GM19099 (cell line): ENCODE results near the gene MRPS10.

Experiments used
- POLR2A ChIP-seq: IDR thresholded peaks from 3 replicates; pipeline ENCODE4 v1.6.1; 2011; ENCODE audit warnings: low read depth; ENCODE audit not compliant: insufficient read length; ENCODE audit errors: extremely low read depth

The MRPS10 gene

GRCh38 chr6:42251500-42251899 lies 33.8 kb upstream of the MRPS10 start:
- no peak for TF ChIP-seq POLR2A

- TF ChIP-seq POLR2A: no peak
Measured at GRCh38 chr6:42250274-42250931, 32.7 kb upstream of the MRPS10 start.

DNA sequence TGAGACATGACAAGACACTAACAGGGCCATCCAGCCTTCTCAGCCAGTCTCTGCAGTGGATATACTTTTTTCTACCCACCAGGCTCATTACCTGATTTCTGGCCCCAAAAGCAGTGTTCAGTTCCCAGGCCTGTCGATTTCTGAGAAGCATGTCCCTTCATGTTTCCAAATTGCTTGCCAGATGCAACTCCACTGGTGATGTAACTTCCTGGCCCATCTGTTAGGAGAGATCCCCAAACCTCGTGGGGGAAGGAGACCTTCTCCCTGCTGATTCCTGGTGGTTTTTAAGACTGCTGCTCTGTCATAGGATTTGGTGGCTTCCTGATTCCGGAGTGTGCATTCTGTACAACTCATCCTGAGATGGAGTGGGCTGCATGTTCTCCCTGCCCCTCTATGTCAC lies 31.6 kb upstream of the MRPS10 start:
- TF ChIP-seq POLR2A: no peak

- no peak for TF ChIP-seq POLR2A
Measured at GRCh38 chr6:42243046-42243445, 25.4 kb upstream of the MRPS10 start.

DNA sequence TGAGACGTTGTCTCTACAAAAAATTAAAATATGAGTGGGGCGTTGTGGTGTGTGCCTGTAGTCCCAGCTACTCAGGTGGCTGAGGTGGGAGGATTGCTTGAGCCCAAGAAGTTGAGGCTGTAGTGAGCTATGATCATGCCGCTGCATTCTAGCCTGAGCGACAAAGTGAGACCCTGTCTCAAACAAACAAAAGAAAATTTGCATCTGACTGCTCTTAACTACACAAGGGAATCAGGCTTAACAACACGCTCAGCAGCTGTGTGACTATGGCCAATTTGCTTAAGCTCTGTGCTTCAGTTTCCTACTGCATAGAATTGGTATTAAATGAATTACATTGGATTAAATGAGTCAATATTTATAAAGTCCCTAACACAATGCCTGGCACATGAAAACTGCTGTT lies 24.3 kb upstream of the MRPS10 start:
- no peak for TF ChIP-seq POLR2A

DNA sequence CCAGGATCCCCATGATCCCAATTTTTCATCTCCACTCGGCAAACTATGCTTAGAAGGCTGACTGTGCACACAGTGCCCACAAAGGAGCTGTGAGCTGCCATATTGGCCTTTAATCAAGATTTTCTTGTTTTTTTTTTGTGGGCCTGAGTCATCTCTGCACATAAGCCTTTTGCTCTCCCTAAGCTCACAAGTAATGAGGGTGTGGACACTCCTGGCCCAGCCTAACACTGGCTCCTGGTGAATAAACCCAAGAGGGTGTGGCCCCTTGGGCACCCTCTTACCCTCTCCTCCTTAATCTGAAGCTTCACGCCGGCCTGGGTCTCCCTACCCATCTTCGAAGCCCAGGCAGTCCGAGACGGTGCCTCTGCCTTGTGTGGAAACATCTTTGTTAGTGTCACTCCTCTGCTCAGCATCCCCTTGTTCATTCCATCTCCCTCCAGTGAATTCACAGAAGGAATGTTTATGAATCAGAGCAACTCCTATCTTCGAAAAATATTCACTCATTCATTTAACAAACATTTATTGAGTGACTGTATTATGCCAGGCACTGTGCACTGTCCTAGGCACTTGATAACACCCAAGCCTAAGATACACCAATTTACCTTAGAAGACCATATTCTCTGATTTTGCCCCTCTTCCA lies 22.2 kb upstream of the MRPS10 start:
- no peak for TF ChIP-seq POLR2A

DNA sequence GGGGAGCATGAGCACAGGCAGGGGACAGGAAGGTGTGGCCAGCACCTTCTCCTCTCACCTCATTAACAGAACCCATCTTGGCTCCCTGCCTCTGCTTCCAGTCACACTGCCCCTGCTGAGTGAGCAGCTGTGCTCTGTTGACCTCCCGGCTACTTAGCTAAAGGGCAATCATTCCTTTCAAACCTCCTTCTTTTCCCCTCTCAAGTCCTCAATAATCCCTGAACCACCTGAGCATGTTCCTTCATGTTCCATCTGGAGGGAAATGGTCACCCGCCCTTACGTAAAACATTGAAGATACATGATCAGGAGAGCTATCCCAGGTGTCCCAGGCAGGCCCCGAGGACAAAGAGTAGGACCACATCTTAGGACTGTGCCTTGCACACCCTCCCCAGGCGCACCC lies 21.7 kb upstream of the MRPS10 start:
- no peak for TF ChIP-seq POLR2A

DNA sequence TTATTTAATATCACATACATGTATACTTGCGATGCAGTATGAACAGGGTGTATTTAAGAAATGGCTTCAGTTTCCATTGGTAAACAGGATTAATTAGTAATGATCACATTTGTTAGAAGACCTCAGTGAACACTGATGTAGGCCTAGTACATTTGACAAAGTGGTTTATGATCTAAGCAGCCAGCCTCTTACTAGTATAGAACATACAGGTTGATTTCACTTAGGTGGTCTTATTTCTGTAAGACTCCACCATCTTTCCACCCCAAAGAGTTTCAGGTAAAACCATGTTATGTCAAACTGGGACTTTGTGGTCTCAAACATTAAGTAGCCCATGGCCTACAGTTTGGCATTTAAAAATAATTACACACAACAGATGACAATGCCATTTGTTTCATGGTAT lies 20.2 kb upstream of the MRPS10 start:
- TF ChIP-seq POLR2A: no peak

DNA sequence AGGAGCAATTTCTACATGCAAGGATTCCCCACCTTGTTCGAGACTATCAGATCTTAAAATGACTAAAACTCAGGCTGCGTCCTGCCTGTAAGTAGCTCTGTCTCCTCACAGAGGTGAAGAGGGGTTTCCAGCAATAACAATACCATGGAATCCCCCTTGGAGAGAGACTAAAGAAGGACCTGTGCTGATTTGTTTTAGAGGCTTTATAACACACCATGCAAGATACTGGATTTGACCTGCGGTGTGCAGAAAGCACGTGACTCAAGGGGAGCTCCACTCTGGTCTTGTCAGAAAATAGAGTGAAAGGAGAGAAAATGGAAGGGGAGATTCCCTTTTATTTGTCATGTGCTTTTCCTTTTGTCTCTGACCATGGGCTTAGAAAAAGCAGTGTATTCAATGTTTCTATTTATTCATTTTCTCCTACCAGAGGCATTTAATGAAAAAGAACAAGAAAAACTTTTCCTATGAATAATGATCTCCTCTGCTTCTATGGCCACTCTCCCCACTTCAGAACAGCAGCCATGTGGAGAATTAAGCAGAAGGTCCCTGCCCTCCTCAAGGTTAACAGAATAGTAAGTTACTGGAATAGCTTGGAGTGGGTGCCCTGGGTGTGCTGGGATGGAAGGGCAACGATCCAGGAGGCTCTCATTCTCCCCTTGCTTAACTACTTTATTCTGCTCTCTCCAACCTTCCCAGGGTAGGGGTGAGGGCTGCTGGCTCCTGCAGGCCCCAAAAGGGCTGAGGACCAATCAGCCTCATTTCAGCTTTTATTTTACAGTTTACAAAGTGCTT lies 19.2 kb upstream of the MRPS10 start:
- TF ChIP-seq POLR2A: no peak

- TF ChIP-seq POLR2A: no peak
Measured at GRCh38 chr6:42236030-42236429, 18.4 kb upstream of the MRPS10 start.

- no peak for TF ChIP-seq POLR2A
Measured at GRCh38 chr6:42232035-42232434, 14.4 kb upstream of the MRPS10 start.

DNA sequence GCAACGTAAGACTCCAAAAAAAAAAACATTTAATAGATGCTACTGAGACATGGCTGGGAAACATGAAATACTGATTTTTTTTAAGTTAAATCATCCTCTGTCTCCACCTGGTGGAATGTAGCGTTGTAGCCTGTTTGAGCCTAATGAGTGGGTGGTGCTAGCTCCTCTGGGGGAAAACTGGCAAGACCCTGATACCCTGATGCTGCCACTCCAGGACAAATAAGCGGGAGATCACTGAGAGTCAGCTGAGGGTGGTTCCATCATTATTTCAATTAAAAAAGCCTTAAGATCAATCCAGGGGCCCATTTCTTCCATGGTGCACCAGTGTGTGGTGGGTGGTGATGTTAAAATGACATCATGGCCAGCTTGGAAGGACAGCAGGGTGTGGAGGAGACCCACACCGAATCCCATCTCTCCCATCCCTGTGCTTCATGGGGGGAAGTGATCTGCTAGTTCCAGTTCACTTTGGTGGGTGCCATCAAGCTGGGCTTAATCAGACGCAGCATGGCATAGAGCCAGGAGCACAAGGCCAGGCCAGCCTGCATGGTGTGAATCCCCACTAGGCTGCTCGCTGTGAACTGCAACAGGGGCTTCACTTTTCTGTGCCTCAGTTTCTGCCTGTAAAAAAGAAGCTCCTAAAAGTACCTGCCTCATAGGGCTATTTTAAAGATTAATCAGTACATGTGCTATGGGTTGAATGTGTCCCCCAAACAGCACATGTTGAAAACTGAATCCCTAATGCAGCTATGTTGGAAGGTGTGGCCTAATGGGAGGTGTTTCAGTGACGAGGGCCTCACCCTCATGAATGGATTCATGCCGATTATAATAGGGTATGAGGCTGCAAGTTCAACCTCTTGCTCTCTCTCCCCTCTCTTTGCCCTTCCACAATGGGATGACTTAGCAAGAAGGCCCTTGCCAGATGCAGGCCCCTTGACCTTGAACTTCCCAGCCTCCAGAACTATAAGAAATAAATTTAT lies 13.0 kb upstream of the MRPS10 start:
- TF ChIP-seq POLR2A: no peak

DNA sequence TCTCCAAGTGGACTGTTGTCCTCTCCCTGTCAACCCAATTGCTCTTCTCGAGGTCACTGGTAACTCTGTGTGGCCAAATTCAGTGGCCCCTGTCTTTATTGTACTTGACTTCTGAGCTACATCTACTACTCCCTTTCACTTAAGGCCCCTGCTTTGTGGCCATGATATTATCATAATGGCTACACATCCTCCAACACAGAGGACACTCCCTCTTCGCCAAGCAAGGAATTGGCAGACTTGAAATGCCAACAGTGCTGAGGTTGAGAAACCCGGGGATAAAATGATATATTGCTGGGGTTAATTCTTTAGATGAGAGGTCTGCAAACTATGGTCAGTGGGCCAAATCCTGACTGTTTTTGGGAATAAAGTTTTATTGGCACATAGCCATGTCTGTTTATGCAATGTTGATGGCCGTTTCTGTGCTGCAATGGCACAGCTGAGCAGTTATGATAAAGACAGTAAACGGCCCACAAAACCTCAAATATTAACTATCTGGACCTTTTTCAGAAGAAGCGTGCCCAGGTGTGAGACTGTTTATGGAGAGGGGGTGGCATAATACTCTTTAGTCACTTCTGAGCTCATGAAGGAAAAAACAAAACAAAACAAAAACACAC lies 12.0 kb upstream of the MRPS10 start:
- TF ChIP-seq POLR2A: no peak

GRCh38 chr6:42228305-42228704 lies 10.6 kb upstream of the MRPS10 start:
- no peak for TF ChIP-seq POLR2A
